HepG2 (cell line): ENCODE measurements around the gene CDCA5. TPM values are rescaled to one million over a fixed set of nuclear protein-coding genes. Genes with fewer than 3 reads are reported as not detected.
A peak's percentile ranks its signal among the peaks of the same experiment; 100 is the strongest.

Source experiments
- AKNA ChIP-seq: sonication (generic); formaldehyde crosslinking; IDR thresholded peaks from 2 replicates; pipeline ENCODE4 v1.4.0; 2020; ENCODE audit warnings: missing genetic modification reagents, borderline replicate concordance
- CENPX ChIP-seq: sonication (generic); formaldehyde crosslinking; IDR thresholded peaks from 2 replicates; pipeline ENCODE4 v1.9.0; 2021; ENCODE audit warnings: mild to moderate bottlenecking, missing genetic modification reagents, moderate library complexity
- CREB1 ChIP-seq, 2 experiments: fragments of 450-650 bp in 1 of 2; IDR thresholded peaks; 2 replicates each; pipeline ENCODE4 v1.6.1; 2016 to 2017; ENCODE audit warnings: control low read depth in 1 of 2, mild to moderate bottlenecking in 1 of 2, missing compliant biosample characterization in 1 of 2, missing genetic modification characterization in 1 of 2
- CTCF ChIP-seq: sonication (generic); formaldehyde crosslinking; IDR thresholded peaks from 2 replicates; pipeline ENCODE4 v1.5.0; 2020; ENCODE audit warnings: mild to moderate bottlenecking, missing genetic modification reagents, moderate library complexity
- KAT8 ChIP-seq: IDR thresholded peaks from 2 replicates; pipeline ENCODE4 v1.6.1; 2016; ENCODE audit warnings: missing genetic modification reagents, missing compliant biosample characterization
- KMT2A ChIP-seq: sonication (generic); formaldehyde crosslinking; IDR thresholded peaks from 2 replicates; pipeline ENCODE4 v1.4.0; 2020; ENCODE audit warnings: missing genetic modification reagents
- MXI1 ChIP-seq: IDR thresholded peaks from 3 replicates; pipeline ENCODE4 v1.6.1; 2012; ENCODE audit warnings: low read depth, low read length, inconsistent platforms, borderline replicate concordance
- REST ChIP-seq, 2 experiments: IDR thresholded peaks; 2 replicates each; pipeline ENCODE4 v1.6.1; 2011 to 2012; ENCODE audit warnings: low read length in 2 of 2, borderline replicate concordance in 1 of 2, low read depth in 1 of 2, mild to moderate bottlenecking in 1 of 2, moderate library complexity in 1 of 2
- SALL1 ChIP-seq: sonication (generic); formaldehyde crosslinking; IDR thresholded peaks from 2 replicates; pipeline ENCODE4 v1.8.0; 2022; ENCODE audit warnings: mild to moderate bottlenecking, missing genetic modification reagents
- THAP11 ChIP-seq: IDR thresholded peaks from 2 replicates; pipeline ENCODE4 v1.6.1; 2016; ENCODE audit warnings: missing biosample characterization, missing genetic modification reagents
- THAP8 ChIP-seq: sonication (generic); formaldehyde crosslinking; IDR thresholded peaks from 2 replicates; pipeline ENCODE4 v1.5.1; 2020; ENCODE audit warnings: missing genetic modification reagents, mild to moderate bottlenecking, borderline replicate concordance
- ZNF232 ChIP-seq: sonication (generic); formaldehyde crosslinking; IDR thresholded peaks from 2 replicates; pipeline ENCODE4 v1.4.0; 2020; ENCODE audit warnings: missing genetic modification reagents, borderline replicate concordance
- ZNF30 ChIP-seq: sonication (generic); formaldehyde crosslinking; IDR thresholded peaks from 2 replicates; pipeline ENCODE4 v1.5.0; 2020; ENCODE audit warnings: mild to moderate bottlenecking, missing genetic modification reagents
- ZNF354B ChIP-seq: sonication (generic); formaldehyde crosslinking; IDR thresholded peaks from 2 replicates; pipeline ENCODE4 v1.8.0; 2022; ENCODE audit warnings: mild to moderate bottlenecking, missing genetic modification reagents
- polyA plus RNA-seq, 8 experiments: library from polyadenylated mRNA; depleted of rRNA in 3 of 8; stranded (reverse) in 7 of 8; unstranded in 1 of 8; fragments of >200 nt; fragmentation: Illumina TruSeq in 4 of 8; extraction: Trizol in 4 of 8; gene quantifications; 2 replicates each; pipeline versions ENCODE4 v1.2.1 to v1.2.3, GENCODE V29; 2011 to 2016; ENCODE audit warnings: low read depth in 4 of 8, missing spikeins in 1 of 8, mixed read lengths in 1 of 8; ENCODE audit not compliant: insufficient read depth in 1 of 8
- total RNA-seq, 5 experiments: library from RNA; depleted of rRNA; stranded (reverse); fragments of >200 nt; fragmentation: Illumina TruSeq; extraction: Trizol; gene quantifications; 2 replicates each; pipeline ENCODE4 v1.2.3, GENCODE V29; 2016; ENCODE audit warnings: low read depth in 1 of 5
- TF ChIP-seq, protein P1 (sequence below), 2 experiments: sonication (generic) in 1 of 2; formaldehyde crosslinking in 1 of 2; IDR thresholded peaks; 2 replicates each; pipeline versions ENCODE4 v1.4.0 to v1.6.1; 2018 to 2020; ENCODE audit warnings: missing genetic modification reagents in 2 of 2, borderline replicate concordance in 1 of 2, low read depth in 1 of 2, mild to moderate bottlenecking in 1 of 2, missing biosample characterization in 1 of 2

CDCA5 gene
- total and polyA plus RNA-seq, 2 of the 13 experiments (the other 11 are each of a cell fraction or from before 2014, with no cell fraction given) = 13.5 to 50.6 TPM

DNA sequence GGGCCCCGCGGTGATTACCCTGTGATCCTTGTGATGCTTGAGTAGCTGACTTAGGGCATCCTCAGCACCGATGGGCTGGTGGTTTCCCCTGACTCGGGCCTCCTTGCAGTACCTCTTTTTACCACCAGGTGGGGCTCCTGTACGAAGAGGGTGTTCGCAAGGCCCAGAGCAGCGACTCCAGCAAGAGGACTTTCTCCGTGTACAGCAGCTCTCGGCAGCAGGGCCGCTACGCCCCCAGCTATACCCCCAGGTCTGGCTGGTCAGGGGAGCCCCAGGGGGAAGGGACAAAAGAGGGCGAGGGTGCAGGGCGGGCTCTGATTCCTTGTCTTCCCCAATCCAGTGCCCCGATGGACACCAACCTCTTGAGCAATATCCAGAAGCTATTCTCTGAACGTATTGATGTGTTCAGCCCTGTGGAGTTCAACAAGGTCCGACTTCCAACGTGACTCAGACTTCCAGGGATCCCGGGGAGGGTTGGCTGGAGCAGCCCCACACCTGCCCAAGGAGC is 26.6 kb upstream of the CDCA5 start (continued):
- no peak for TF ChIP-seq AKNA (CRISPR knock-in tag)
- 0 out of 2 replicates have a peak, but pooled peaks have one; percentile 19 for TF ChIP-seq KAT8 (CRISPR knock-in tag)
- TF ChIP-seq, protein P1, sequence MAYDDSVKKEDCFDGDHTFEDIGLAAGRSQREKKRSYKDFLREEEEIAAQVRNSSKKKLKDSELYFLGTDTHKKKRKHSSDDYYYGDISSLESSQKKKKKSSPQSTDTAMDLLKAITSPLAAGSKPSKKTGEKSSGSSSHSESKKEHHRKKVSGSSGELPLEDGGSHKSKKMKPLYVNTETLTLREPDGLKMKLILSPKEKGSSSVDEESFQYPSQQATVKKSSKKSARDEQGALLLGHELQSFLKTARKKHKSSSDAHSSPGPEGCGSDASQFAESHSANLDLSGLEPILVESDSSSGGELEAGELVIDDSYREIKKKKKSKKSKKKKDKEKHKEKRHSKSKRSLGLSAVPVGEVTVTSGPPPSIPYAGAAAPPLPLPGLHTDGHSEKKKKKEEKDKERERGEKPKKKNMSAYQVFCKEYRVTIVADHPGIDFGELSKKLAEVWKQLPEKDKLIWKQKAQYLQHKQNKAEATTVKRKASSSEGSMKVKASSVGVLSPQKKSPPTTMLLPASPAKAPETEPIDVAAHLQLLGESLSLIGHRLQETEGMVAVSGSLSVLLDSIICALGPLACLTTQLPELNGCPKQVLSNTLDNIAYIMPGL (CRISPR knock-in tag; IDR thresholded peaks at IDR 0.05; ENCODE audit: borderline replicate concordance in 1 of 2, low read depth in 1 of 2) = peak; percentile 72 to 76; a peak in 3 of 4 replicates
- TF ChIP-seq THAP8 (CRISPR knock-in tag) = 0 out of 2 replicates have a peak, but pooled peaks have one; percentile 9
- peak; percentile 36; the same call in 1 of the 2 replicates for TF ChIP-seq THAP11
- TF ChIP-seq ZNF30 (CRISPR knock-in tag) = no peak
- TF ChIP-seq MXI1 = peak; percentile 69; the same call in 1 of the 3 replicates
- peak; percentile 91 for TF ChIP-seq CTCF
- TF ChIP-seq KMT2A = peak; percentile 55
- no peak for TF ChIP-seq REST (IDR thresholded peaks at IDR 0.05; ENCODE audit: borderline replicate concordance in 1 of 2, low read depth in 1 of 2, low read length in 2 of 2)
- no peak for TF ChIP-seq ZNF354B (CRISPR knock-in tag)
- TF ChIP-seq ZNF232 = peak; percentile 43; the same call in 1 of the 2 replicates
- peak; percentile 47; the same call in 1 of the 2 replicates for TF ChIP-seq SALL1 (CRISPR knock-in tag)
- TF ChIP-seq CENPX (CRISPR knock-in tag) = no peak
- no peak for TF ChIP-seq CREB1 (IDR thresholded peaks at IDR 0.05)
- 0 out of 2 replicates have a peak, but pooled peaks have one; percentile 37 for TF ChIP-seq CREB1 (CRISPR knock-in tag; IDR thresholded peaks at IDR 0.05)
